ENCODE results near the gene PEX14. TPM values are rescaled to one million over a fixed set of nuclear protein-coding genes. Genes with fewer than 3 reads are reported as not detected.

The PEX14 gene
- total RNA-seq, 2 donors from 2014 or later = 24.3 to 26.0 TPM

GRCh38 chr1:10588640-10589039 lies 113.9 kb downstream of the PEX14 start:
- Histone ChIP-seq H3K4me3 (ENCODE audit: low read length) (no peak overlapping the region), H3K36me3 (ENCODE audit: control insufficient read depth, insufficient read depth, low read length) (no peaks in the 10 kb centered on the region), H3K9me3 (ENCODE audit: control insufficient read depth, low read length) (peaks cover 9% of the 10 kb centered on the region), H3K27me3 (ENCODE audit: control insufficient read depth, insufficient read depth, low read length, poor library complexity, severe bottlenecking) (no peaks in the 10 kb centered on the region), H3K4me1 (ENCODE audit: control insufficient read depth, insufficient read depth, low read length) (no peaks in the 10 kb centered on the region), H3K27ac (ENCODE audit: low read depth, low read length) (no peak overlapping the region), H3K9ac (ENCODE audit: extremely low read depth, low read length, poor library complexity, severe bottlenecking) (no peak overlapping the region)
- TF ChIP-seq, protein P1, sequence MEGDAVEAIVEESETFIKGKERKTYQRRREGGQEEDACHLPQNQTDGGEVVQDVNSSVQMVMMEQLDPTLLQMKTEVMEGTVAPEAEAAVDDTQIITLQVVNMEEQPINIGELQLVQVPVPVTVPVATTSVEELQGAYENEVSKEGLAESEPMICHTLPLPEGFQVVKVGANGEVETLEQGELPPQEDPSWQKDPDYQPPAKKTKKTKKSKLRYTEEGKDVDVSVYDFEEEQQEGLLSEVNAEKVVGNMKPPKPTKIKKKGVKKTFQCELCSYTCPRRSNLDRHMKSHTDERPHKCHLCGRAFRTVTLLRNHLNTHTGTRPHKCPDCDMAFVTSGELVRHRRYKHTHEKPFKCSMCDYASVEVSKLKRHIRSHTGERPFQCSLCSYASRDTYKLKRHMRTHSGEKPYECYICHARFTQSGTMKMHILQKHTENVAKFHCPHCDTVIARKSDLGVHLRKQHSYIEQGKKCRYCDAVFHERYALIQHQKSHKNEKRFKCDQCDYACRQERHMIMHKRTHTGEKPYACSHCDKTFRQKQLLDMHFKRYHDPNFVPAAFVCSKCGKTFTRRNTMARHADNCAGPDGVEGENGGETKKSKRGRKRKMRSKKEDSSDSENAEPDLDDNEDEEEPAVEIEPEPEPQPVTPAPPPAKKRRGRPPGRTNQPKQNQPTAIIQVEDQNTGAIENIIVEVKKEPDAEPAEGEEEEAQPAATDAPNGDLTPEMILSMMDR (conservative IDR thresholded peaks at IDR 0.05) = no peak
- no peak for DNase-seq
- Mint-ChIP-seq H3K4me3 (no peak overlapping the region), H3K27me3 (ENCODE audit: insufficient read depth) (no peaks in the 10 kb centered on the region), H3K36me3 (ENCODE audit: low read depth) (peaks cover 12% of the 10 kb centered on the region), H3K4me1 (peaks cover 10% of the 10 kb centered on the region), H3K27ac (no peak overlapping the region), H3K9me3 (no peaks in the 10 kb centered on the region)
- WGBS, 2 experiments (ENCODE audit: insufficient coverage in 1 of 2, insufficient read length in 1 of 2) = 90 to 100% methylated on average over 2 to 5 of the region's 5 CpGs

GRCh38 chr1:10589074-10589473 lies 114.3 kb downstream of the PEX14 start:
- H3K9me3 Mint-ChIP-seq = no peaks in the 10 kb centered on the region
- no peak overlapping the region for H3K4me3 ChIP-seq (ENCODE audit: low read length)
- H3K27me3 ChIP-seq (ENCODE audit: control insufficient read depth, insufficient read depth, low read length, poor library complexity, severe bottlenecking) = no peaks in the 10 kb centered on the region
- no peak overlapping the region for H3K4me3 Mint-ChIP-seq
- peaks cover 9% of the 10 kb centered on the region for H3K9me3 ChIP-seq (ENCODE audit: control insufficient read depth, low read length)
- no peak overlapping the region for H3K9ac ChIP-seq (ENCODE audit: extremely low read depth, low read length, poor library complexity, severe bottlenecking)
- H3K4me1 Mint-ChIP-seq = peaks cover 11% of the 10 kb centered on the region
- H3K27ac Mint-ChIP-seq = no peak overlapping the region
- TF ChIP-seq, protein P1 (conservative IDR thresholded peaks at IDR 0.05) = no peak
- no peak overlapping the region for H3K27ac ChIP-seq (ENCODE audit: low read depth, low read length)
- 93 to 95% methylated on average over 2 to 5 of the region's 5 CpGs for WGBS, 2 experiments (ENCODE audit: insufficient coverage in 1 of 2, insufficient read length in 1 of 2)
- H3K4me1 ChIP-seq (ENCODE audit: control insufficient read depth, insufficient read depth, low read length) = no peaks in the 10 kb centered on the region
- H3K27me3 Mint-ChIP-seq (ENCODE audit: insufficient read depth) = no peaks in the 10 kb centered on the region
- DNase-seq = no peak
- no peaks in the 10 kb centered on the region for H3K36me3 ChIP-seq (ENCODE audit: control insufficient read depth, insufficient read depth, low read length)
- H3K36me3 Mint-ChIP-seq (ENCODE audit: low read depth) = peaks cover 12% of the 10 kb centered on the region

DNA sequence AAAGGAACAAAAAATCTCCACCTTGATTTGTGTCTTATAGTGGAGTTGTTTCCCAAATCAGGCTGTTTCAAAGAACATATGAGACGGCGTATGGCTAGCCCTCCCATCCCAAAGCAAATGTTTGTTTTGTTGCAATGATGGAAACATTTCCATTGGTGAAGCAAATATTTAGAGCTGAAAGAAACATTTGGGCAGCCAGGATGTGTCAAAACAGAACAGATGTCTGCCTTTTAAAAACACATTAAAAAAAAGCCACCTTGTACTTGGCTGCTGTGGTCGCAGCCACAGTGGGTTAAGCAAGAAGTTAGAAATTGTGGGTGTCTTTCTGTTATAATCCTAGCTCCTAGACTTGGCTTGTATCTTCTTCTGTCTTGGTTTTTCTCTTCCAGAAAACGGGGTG lies 116.3 kb downstream of the PEX14 start:
- Mint-ChIP-seq H3K9me3 (no peaks in the 10 kb centered on the region), H3K4me3 (no peak overlapping the region), H3K27ac (no peak overlapping the region), H3K27me3 (ENCODE audit: insufficient read depth) (no peaks in the 10 kb centered on the region), H3K36me3 (ENCODE audit: low read depth) (peaks cover 7% of the 10 kb centered on the region), H3K4me1 (peaks cover 27% of the 10 kb centered on the region)
- H3K9ac ChIP-seq (ENCODE audit: extremely low read depth, low read length, poor library complexity, severe bottlenecking) = no peak overlapping the region
- H3K4me1 ChIP-seq (ENCODE audit: control insufficient read depth, insufficient read depth, low read length) = peaks cover 4% of the 10 kb centered on the region
- H3K27ac ChIP-seq (ENCODE audit: low read depth, low read length) = no peak overlapping the region
- no peaks in the 10 kb centered on the region for H3K9me3 ChIP-seq (ENCODE audit: control insufficient read depth, low read length)
- H3K4me3 ChIP-seq (ENCODE audit: low read length) = no peak overlapping the region
- TF ChIP-seq, protein P1 (conservative IDR thresholded peaks at IDR 0.05) = no peak
- H3K27me3 ChIP-seq (ENCODE audit: control insufficient read depth, insufficient read depth, low read length, poor library complexity, severe bottlenecking) = no peaks in the 10 kb centered on the region
- no peaks in the 10 kb centered on the region for H3K36me3 ChIP-seq (ENCODE audit: control insufficient read depth, insufficient read depth, low read length)
- no peak for DNase-seq
- 73 to 83% methylated on average over 2 to 4 of the region's 4 CpGs for WGBS, 2 experiments (ENCODE audit: insufficient coverage in 1 of 2, insufficient read length in 1 of 2)

Measured in endodermal cell (in vitro differentiated cells).